GM12892 (cell line): ENCODE data around the gene EVC2.

Experiments used
- POLR2A ChIP-seq: IDR thresholded peaks from 2 replicates; pipeline ENCODE4 v1.6.1; 2011; ENCODE audit warnings: low read depth, low read length, control low read depth
- POLR2AphosphoS5 ChIP-seq: IDR thresholded peaks from 2 replicates; pipeline ENCODE4 v1.6.1; 2011; ENCODE audit warnings: low read depth, low read length, control low read depth

GRCh38 chr4:5746250-5746649, 37.9 kb upstream of the EVC2 start:
- TF ChIP-seq POLR2A (no peak), POLR2AphosphoS5 (no peak)
